Smooth muscle cell (in vitro differentiated cells): ENCODE measurements around the gene FRMD3. TPM values are rescaled to one million over a fixed set of nuclear protein-coding genes. Genes with fewer than 3 reads are reported as not detected.

Experiments
- DNase-seq: peaks from one replicate; lab custom pipeline; 2025; ENCODE audit not compliant: unreplicated experiment; lab: John Stamatoyannopoulos, UW
- H2AFZ ChIP-seq: fragments of 200-600 bp; sonication (generic); 2 replicates; pipeline ENCODE4 v1.6.0; 2016; ENCODE audit warnings: antibody characterized with exemption, low read depth, mild to moderate bottlenecking
- H3F3A ChIP-seq: fragments of 200-600 bp; sonication (generic); 2 replicates; pipeline ENCODE4 v1.6.0; 2017; ENCODE audit warnings: antibody characterized with exemption, low read depth
- H3K27ac ChIP-seq: fragments of 200-600 bp; sonication (generic); 2 replicates; pipeline ENCODE4 v1.5.1; 2016; ENCODE audit warnings: low read depth, mild to moderate bottlenecking
- H3K27me3 ChIP-seq: fragments of 200-600 bp; sonication (generic); 2 replicates; pipeline ENCODE4 v1.6.1; 2016; ENCODE audit warnings: low read depth, mild to moderate bottlenecking
- H3K36me3 ChIP-seq: fragments of 200-600 bp; sonication (generic); 2 replicates; pipeline ENCODE4 v1.5.1; 2016; ENCODE audit warnings: low read depth
- H3K4me1 ChIP-seq: fragments of 200-600 bp; sonication (generic); 2 replicates; pipeline ENCODE4 v1.5.1; 2016; ENCODE audit warnings: low read depth
- H3K4me2 ChIP-seq: fragments of 200-600 bp; sonication (generic); 2 replicates; pipeline ENCODE4 v1.6.0; 2016; ENCODE audit warnings: mild to moderate bottlenecking
- H3K4me3 ChIP-seq: fragments of 200-600 bp; sonication (generic); 2 replicates; pipeline ENCODE4 v1.5.1; 2016; ENCODE audit warnings: mild to moderate bottlenecking
- H3K79me2 ChIP-seq: fragments of 200-600 bp; sonication (generic); 2 replicates; pipeline ENCODE4 v1.6.0; 2016; ENCODE audit warnings: low read depth, mild to moderate bottlenecking
- H3K9ac ChIP-seq: fragments of 200-600 bp; sonication (generic); 2 replicates; pipeline ENCODE4 v1.6.0; 2016; ENCODE audit warnings: low read depth
- H3K9me3 ChIP-seq: fragments of 200-600 bp; sonication (generic); replicated peaks from 2 replicates; pipeline ENCODE4 v1.5.1; 2016; ENCODE audit warnings: low read depth
- H4K20me1 ChIP-seq: fragments of 200-600 bp; sonication (generic); 2 replicates; pipeline ENCODE4 v1.6.0; 2016; ENCODE audit warnings: low read depth
- CTCF ChIP-seq: fragments of 200-600 bp; sonication (generic); IDR thresholded peaks from 2 replicates; pipeline ENCODE4 v1.5.1; 2017; ENCODE audit warnings: borderline replicate concordance, mild to moderate bottlenecking, antibody characterized with exemption; ENCODE audit not compliant: insufficient read depth, poor library complexity, severe bottlenecking
- WGBS: methylation state at CpG from one replicate; pipeline ENCODE4 v1.1.7; 2016; ENCODE audit warnings: low lambda C conversion rate; 5-methylcytosine and 5-hydroxymethylcytosine counted together
- polyA plus RNA-seq: library from polyadenylated mRNA; unstranded; fragments of >200 nt; fragmentation: Nextera tagmentation; extraction: Ambion mirVana; gene quantifications from 2 replicates; pipeline ENCODE4 v1.2.1, GENCODE V29; 2016
- total RNA-seq: library from RNA; depleted of rRNA; stranded (reverse); fragments of >200 nt; gene quantifications from 2 replicates; pipeline ENCODE4 v1.2.3, GENCODE V29; 2014

FRMD3 gene
- total and polyA plus RNA-seq, 2 experiments from 2014 or later = 0.72 to 2.8 TPM

- Histone ChIP-seq H3K27me3 (no peaks in the 10 kb centered on the region), H3K36me3 (no peaks in the 10 kb centered on the region), H3K9me3 (no peaks in the 10 kb centered on the region), H3F3A (no peaks in the 10 kb centered on the region), H3K4me2 (no peak overlapping the region), H3K4me1 (no peaks in the 10 kb centered on the region), H3K9ac (no peak overlapping the region), H3K4me3 (no peak overlapping the region), H2AFZ (no peak overlapping the region), H4K20me1 (no peaks in the 10 kb centered on the region), H3K79me2 (no peaks in the 10 kb centered on the region), H3K27ac (no peak overlapping the region)
- TF ChIP-seq CTCF = no peak
- WGBS = 63% methylated on average over 2 of the region's 2 CpGs
- no peak for DNase-seq
These were observed 31.1 kb upstream of the FRMD3 start for GRCh38 chr9:83569326-83569725.

GRCh38 chr9:83563360-83563759, 25.2 kb upstream of the FRMD3 start:
- Histone ChIP-seq H3K4me2 (no peak overlapping the region), H4K20me1 (no peaks in the 10 kb centered on the region), H3K9ac (no peak overlapping the region), H3K4me1 (no peaks in the 10 kb centered on the region), H3K9me3 (no peaks in the 10 kb centered on the region), H3K27me3 (no peaks in the 10 kb centered on the region), H3K27ac (no peak overlapping the region), H3K36me3 (no peaks in the 10 kb centered on the region), H2AFZ (no peak overlapping the region), H3F3A (no peaks in the 10 kb centered on the region), H3K4me3 (no peak overlapping the region), H3K79me2 (no peaks in the 10 kb centered on the region)
- 74% methylated on average over 2 of the region's 2 CpGs for WGBS
- DNase-seq = no peak
- no peak for TF ChIP-seq CTCF

DNA sequence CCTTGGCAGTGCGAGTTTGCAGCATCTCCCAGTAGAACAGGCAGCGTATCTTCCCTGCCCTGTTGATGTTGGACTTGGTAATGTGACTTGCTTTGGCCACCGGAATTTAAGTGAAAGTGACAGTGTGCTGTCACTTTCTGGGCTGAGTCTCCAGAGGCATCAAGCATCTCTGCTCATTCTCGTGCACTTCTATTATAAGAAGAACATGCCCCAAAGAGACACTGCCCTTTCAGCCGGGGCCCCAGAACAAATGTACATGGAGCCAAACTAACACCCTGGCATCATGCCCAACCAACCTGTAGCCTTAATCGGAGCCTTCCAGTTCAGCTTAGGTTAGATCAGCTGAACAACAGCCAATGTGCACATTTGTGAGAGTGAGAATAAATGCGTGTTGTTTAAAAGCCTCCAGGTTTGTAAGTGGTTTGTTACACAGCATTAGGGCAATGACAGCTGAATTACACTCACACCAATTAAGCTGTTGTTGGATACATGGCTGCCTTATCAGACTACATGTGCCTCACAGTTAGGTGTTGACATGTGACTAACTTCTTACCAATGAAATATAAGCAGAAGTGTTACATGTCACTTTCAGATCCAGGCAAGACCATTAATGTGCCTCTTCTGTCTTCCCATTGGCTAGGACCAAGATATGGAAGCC, 22.1 kb upstream of the FRMD3 start:
- H4K20me1 ChIP-seq = no peaks in the 10 kb centered on the region
- H2AFZ ChIP-seq = no peak overlapping the region
- no peak for TF ChIP-seq CTCF
- H3F3A ChIP-seq = no peaks in the 10 kb centered on the region
- H3K4me3 ChIP-seq = no peak overlapping the region
- H3K9me3 ChIP-seq = no peaks in the 10 kb centered on the region
- no peak overlapping the region for H3K4me2 ChIP-seq
- no peaks in the 10 kb centered on the region for H3K4me1 ChIP-seq
- H3K9ac ChIP-seq = no peak overlapping the region
- DNase-seq = no peak
- H3K27ac ChIP-seq = no peak overlapping the region
- no peaks in the 10 kb centered on the region for H3K36me3 ChIP-seq
- 91% methylated on average over 7 of the region's 7 CpGs for WGBS
- no peaks in the 10 kb centered on the region for H3K27me3 ChIP-seq
- no peaks in the 10 kb centered on the region for H3K79me2 ChIP-seq

GRCh38 chr9:83557771-83558170, 19.6 kb upstream of the FRMD3 start:
- no peak overlapping the region for H3K4me3 ChIP-seq
- TF ChIP-seq CTCF = no peak
- H3F3A ChIP-seq = no peaks in the 10 kb centered on the region
- no peak overlapping the region for H3K27ac ChIP-seq
- DNase-seq = no peak
- no peak overlapping the region for H3K9ac ChIP-seq
- no peaks in the 10 kb centered on the region for H3K27me3 ChIP-seq
- H3K36me3 ChIP-seq = no peaks in the 10 kb centered on the region
- no peaks in the 10 kb centered on the region for H4K20me1 ChIP-seq
- H3K79me2 ChIP-seq = no peaks in the 10 kb centered on the region
- no peaks in the 10 kb centered on the region for H3K4me1 ChIP-seq
- no peaks in the 10 kb centered on the region for H3K9me3 ChIP-seq
- no peak overlapping the region for H3K4me2 ChIP-seq
- H2AFZ ChIP-seq = no peak overlapping the region
